Naive B cell (primary cell): ENCODE data around the gene ASB11. TPM values are rescaled to one million over a fixed set of nuclear protein-coding genes. Genes with fewer than 3 reads are reported as not detected.
A peak's percentile ranks its signal among the peaks of the same experiment; 100 is the strongest.

Source experiments
- ATAC-seq, 2 donors: fragments of 150-1000 bp; cut with Tn5 transposase; 2 replicates each; pipeline ENCODE4 v1.10.0; 2021; ENCODE audit warnings: low read depth in 2 of 2, mild to moderate bottlenecking in 2 of 2, moderate library complexity in 2 of 2
- DNase-seq: peaks from one replicate; pipeline ENCODE4 v3.0.0; 2022
- H3K27ac Mint-ChIP-seq, 6 donors: one replicate each; pipeline ENCODE4 v1.8.0; 2020 to 2022; ENCODE audit warnings: mild to moderate bottlenecking in 6 of 6, mixed read lengths in 6 of 6, moderate library complexity in 5 of 6, inconsistent platforms in 2 of 6
- H3K27me3 Mint-ChIP-seq, 3 donors: one replicate each; pipeline ENCODE4 v1.8.0; 2021 to 2022; ENCODE audit warnings: mixed read lengths in 3 of 3, mild to moderate bottlenecking in 1 of 3
- H3K36me3 Mint-ChIP-seq, 2 donors: one replicate each; pipeline ENCODE4 v1.8.0; 2020 to 2022; ENCODE audit warnings: mixed read lengths in 2 of 2, inconsistent platforms in 1 of 2, mild to moderate bottlenecking in 1 of 2
- H3K4me1 Mint-ChIP-seq, 3 donors: one replicate each; pipeline ENCODE4 v1.8.0; 2020 to 2022; ENCODE audit warnings: mixed read lengths in 3 of 3, inconsistent platforms in 1 of 3, mild to moderate bottlenecking in 1 of 3, moderate library complexity in 1 of 3
- H3K4me3 Mint-ChIP-seq, 8 donors: one replicate each; pipeline ENCODE4 v1.8.0; 2020 to 2022; ENCODE audit warnings: mild to moderate bottlenecking in 8 of 8, mixed read lengths in 8 of 8, moderate library complexity in 8 of 8, inconsistent platforms in 2 of 8
- H3K9me3 Mint-ChIP-seq, 7 donors: one replicate each; pipeline ENCODE4 v1.8.0; 2020 to 2022; ENCODE audit warnings: mixed read lengths in 7 of 7, mild to moderate bottlenecking in 5 of 7, inconsistent platforms in 2 of 7, moderate library complexity in 1 of 7
- polyA plus RNA-seq, 6 donors: library from polyadenylated mRNA; unstranded; fragments of 300-500 nt; fragmentation: Illumina TruSeq; gene quantifications; one replicate each; pipeline ENCODE4 v1.2.3, GENCODE V29; 2021; ENCODE audit warnings: low read depth in 6 of 6

Gene ASB11, protein sequence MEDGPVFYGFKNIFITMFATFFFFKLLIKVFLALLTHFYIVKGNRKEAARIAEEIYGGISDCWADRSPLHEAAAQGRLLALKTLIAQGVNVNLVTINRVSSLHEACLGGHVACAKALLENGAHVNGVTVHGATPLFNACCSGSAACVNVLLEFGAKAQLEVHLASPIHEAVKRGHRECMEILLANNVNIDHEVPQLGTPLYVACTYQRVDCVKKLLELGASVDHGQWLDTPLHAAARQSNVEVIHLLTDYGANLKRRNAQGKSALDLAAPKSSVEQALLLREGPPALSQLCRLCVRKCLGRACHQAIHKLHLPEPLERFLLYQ
- polyA plus RNA-seq, result not detected

GRCh38 chrX:15315509-15315908, at the start of gene ASB11:
Gene ASB11 (minus strand): TSS chrX:15315640. CDS start chrX:15315605, 35 bp downstream.
- Mint-ChIP-seq H3K9me3 (peaks cover 0 to 2% (median 0%) of the 10 kb centered on the region in 7 donors), H3K27ac (no peak within 1 kb of the TSS), H3K36me3 (no peaks in the 10 kb centered on the region), H3K4me3 (no peak within 1 kb of the TSS), H3K4me1 (no peaks in the 10 kb centered on the region), H3K27me3 (no peaks in the 10 kb centered on the region)
- ATAC-seq, result no peak
- DNase-seq, result no peak

- DNase-seq, result no peak
- peaks cover 7 to 37% (median 19%) of the 10 kb centered on the region in 3 donors for H3K27me3 Mint-ChIP-seq
- H3K27ac Mint-ChIP-seq, result no peak overlapping the region
- H3K9me3 Mint-ChIP-seq, result peaks cover 0 to 8% (median 4%) of the 10 kb centered on the region in 7 donors
- no peak overlapping the region for H3K4me3 Mint-ChIP-seq
- no peak for ATAC-seq
- no peaks in the 10 kb centered on the region for H3K36me3 Mint-ChIP-seq
- H3K4me1 Mint-ChIP-seq, result no peaks in the 10 kb centered on the region
Measured at GRCh38 chrX:15359701-15360100, 44.3 kb upstream of the ASB11 start.

DNA sequence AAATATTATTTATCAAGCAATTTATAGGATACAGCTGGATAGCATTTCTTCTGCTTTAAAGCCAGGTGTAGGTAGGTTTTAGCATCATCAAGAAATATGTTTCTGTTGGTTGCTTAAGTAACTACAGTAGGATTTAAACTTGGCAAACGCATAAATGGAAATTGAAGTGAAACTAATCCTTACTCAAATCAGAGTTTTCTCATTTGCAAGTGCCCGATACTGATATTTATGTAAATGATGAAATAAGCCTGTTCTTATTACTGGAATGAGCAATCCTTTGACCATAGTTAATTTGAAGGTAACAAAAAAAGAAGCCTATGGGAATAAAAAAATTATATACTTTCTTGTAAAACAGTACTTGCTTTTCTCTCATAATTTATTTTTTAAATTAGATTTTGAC, 43.1 kb upstream of the ASB11 start:
- no peaks in the 10 kb centered on the region for H3K4me1 Mint-ChIP-seq
- ATAC-seq (no peak), DNase-seq (no peak)
- peaks cover 7 to 28% (median 14%) of the 10 kb centered on the region in 3 donors for H3K27me3 Mint-ChIP-seq
- no peak overlapping the region for H3K4me3 Mint-ChIP-seq
- peaks cover 0 to 8% (median 4%) of the 10 kb centered on the region in 7 donors for H3K9me3 Mint-ChIP-seq
- H3K27ac Mint-ChIP-seq, result no peak overlapping the region
- H3K36me3 Mint-ChIP-seq, result no peaks in the 10 kb centered on the region

DNA sequence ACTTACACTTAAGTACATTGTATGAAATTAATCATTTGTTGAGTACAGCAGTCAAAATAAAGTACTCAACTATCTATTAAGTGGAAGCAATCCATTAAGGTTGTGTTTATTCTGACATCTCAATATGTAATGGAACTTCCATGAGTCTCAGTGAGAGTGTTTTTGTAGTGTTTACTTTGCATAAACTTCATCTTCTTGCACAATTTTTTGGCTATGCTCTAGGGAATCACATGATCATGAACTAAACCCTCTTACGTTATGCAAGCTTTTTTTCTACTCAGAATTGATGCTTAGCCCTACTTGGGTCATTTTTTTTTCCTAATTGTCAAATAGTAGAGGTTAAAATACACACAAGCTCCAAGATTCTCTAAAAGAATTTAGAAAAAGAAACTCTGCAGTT, 41.0 kb upstream of the ASB11 start:
- H3K27me3 Mint-ChIP-seq, result peaks cover 7 to 24% (median 14%) of the 10 kb centered on the region in 3 donors
- H3K4me3 Mint-ChIP-seq, result no peak overlapping the region
- H3K27ac Mint-ChIP-seq, result no peak overlapping the region
- ATAC-seq (no peak), DNase-seq (no peak)
- no peaks in the 10 kb centered on the region for H3K4me1 Mint-ChIP-seq
- peaks cover 0 to 8% (median 4%) of the 10 kb centered on the region in 7 donors for H3K9me3 Mint-ChIP-seq
- H3K36me3 Mint-ChIP-seq, result no peaks in the 10 kb centered on the region

GRCh38 chrX:15350329-15350996, 35.0 kb upstream of the ASB11 start:
- no peak overlapping the region for H3K4me3 Mint-ChIP-seq
- peak overlapping the region in 3 of 6 donors; percentile 4 to 96 (median 23) for H3K27ac Mint-ChIP-seq
- H3K9me3 Mint-ChIP-seq, result peaks cover 0 to under 1% (median 0%) of the 10 kb centered on the region in 7 donors

DNA sequence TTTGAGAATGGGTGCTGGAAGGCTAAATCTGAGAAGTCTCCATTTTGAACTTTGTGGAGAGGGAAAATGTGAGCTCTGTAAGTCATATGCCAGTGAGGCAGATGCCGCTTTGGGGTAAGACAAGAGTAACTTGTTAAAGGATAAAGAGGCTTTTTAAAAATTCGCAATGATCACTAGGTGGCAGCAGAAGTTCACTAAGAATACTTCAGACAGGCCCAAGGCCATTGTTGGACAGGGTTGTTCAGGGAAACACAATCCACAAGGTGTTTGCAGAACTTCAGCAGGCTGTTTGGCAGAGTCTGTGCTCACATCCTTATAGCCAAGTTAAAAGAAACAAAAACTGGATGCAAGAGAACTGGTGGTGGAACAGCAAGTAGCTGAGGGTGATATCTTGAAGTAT, 33.6 kb upstream of the ASB11 start:
- ATAC-seq, result peak; percentile 46 to 53
- H3K4me3 Mint-ChIP-seq, result no peak overlapping the region
- H3K27me3 Mint-ChIP-seq, result peaks cover 3 to 13% (median 4%) of the 10 kb centered on the region in 3 donors
- DNase-seq, result peak; percentile 14
- no peaks in the 10 kb centered on the region for H3K9me3 Mint-ChIP-seq
- H3K36me3 Mint-ChIP-seq, result no peaks in the 10 kb centered on the region
- no peaks in the 10 kb centered on the region for H3K4me1 Mint-ChIP-seq
- peak overlapping the region in 1 of 6 donors; percentile 28 for H3K27ac Mint-ChIP-seq

More at GRCh38 chrX:15350329-15350996, 35.0 kb upstream of the ASB11 start:
- DNase-seq (no peak), ATAC-seq (no peak)
- Mint-ChIP-seq H3K36me3 (no peaks in the 10 kb centered on the region), H3K27me3 (peaks cover 0 to 16% (median 0%) of the 10 kb centered on the region in 3 donors), H3K4me1 (no peaks in the 10 kb centered on the region)

- Mint-ChIP-seq H3K27me3 (peaks cover 8 to 21% (median 8%) of the 10 kb centered on the region in 3 donors), H3K36me3 (no peaks in the 10 kb centered on the region)
- ATAC-seq, result no peak
Measured at GRCh38 chrX:15345976-15346375, 30.5 kb upstream of the ASB11 start.

DNA sequence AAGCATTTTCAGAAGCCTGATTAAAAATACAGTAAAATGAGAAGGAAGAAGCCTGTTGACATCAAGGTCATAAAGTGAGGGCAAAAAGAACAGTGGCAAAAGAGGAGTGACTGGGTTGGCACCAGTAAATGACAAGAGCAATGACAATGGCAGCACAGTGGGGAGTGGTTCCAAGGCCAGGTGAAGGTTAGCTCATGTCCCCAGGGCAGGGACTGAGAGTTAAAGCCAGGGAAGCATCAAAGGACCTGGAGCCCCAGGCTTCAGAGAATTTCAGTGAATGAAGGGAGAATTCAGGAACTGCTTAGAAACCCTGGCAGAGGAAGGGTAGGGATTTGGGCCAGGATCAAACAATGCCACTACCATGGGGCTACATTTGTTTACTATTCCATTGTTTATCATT, 28.7 kb upstream of the ASB11 start:
- DNase-seq (no peak), ATAC-seq (no peak)
- Mint-ChIP-seq H3K27ac (peak overlapping the region in 1 of 6 donors; percentile 30), H3K27me3 (peaks cover 8 to 36% (median 14%) of the 10 kb centered on the region in 3 donors), H3K4me3 (no peak overlapping the region), H3K36me3 (no peaks in the 10 kb centered on the region), H3K9me3 (no peaks in the 10 kb centered on the region), H3K4me1 (no peaks in the 10 kb centered on the region)

More at GRCh38 chrX:15345976-15346375, 30.5 kb upstream of the ASB11 start:
- Mint-ChIP-seq H3K4me1 (no peaks in the 10 kb centered on the region), H3K9me3 (no peaks in the 10 kb centered on the region), H3K4me3 (no peak overlapping the region), H3K27ac (no peak overlapping the region)
- DNase-seq, result no peak

DNA sequence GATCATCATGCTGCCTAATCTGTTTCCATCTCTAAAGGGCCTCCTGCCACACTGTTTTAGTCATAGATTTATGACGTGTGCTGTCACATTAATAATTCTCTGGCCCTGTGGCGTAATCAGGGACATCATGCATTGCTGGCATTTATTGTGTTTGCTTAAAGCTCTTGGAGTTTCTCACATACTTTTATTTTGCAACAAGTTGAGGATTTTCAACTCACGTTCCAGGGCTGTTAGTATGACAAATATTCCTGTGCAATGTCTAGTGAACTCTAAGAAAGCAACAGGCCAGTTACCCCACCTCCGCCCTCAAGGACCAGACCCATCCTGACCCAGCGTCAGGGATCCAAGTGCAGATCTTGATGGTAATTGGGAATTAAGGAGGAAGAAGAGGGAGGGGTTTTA, 27.6 kb upstream of the ASB11 start:
- Mint-ChIP-seq H3K27me3 (peaks cover 11 to 40% (median 16%) of the 10 kb centered on the region in 3 donors), H3K4me1 (no peaks in the 10 kb centered on the region), H3K4me3 (no peak overlapping the region), H3K9me3 (no peaks in the 10 kb centered on the region), H3K36me3 (no peaks in the 10 kb centered on the region), H3K27ac (no peak overlapping the region)
- ATAC-seq (no peak), DNase-seq (no peak)

GRCh38 chrX:15340867-15341266, 25.4 kb upstream of the ASB11 start:
- peaks cover 0 to 4% (median 0%) of the 10 kb centered on the region in 3 donors for H3K4me1 Mint-ChIP-seq
- peak overlapping the region in 1 of 6 donors; percentile 16 for H3K27ac Mint-ChIP-seq
- peaks cover 21 to 44% (median 23%) of the 10 kb centered on the region in 3 donors for H3K27me3 Mint-ChIP-seq
- peak overlapping the region in 1 of 8 donors; percentile 10 for H3K4me3 Mint-ChIP-seq
- H3K9me3 Mint-ChIP-seq, result peaks cover 0 to 4% (median 0%) of the 10 kb centered on the region in 7 donors
- H3K36me3 Mint-ChIP-seq, result no peaks in the 10 kb centered on the region
- ATAC-seq (no peak), DNase-seq (no peak)

DNA sequence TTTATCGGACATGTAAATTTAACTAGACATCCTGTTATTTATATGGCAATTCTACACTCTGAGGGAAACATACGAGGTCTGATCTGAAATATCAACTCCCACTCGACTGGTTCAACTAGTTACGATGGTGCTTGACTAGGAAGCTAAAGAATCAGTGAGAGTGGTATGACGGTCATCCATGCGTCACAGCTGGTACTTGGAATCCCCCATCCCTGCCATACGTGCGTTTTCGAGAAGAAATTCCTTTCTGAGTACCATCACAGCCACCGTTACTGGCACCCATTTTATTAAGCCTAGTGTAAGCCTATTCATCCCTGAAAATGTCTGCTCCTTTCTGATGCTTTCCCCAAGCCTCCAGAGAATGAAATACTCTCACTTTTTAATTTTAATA, 20.6 kb upstream of the ASB11 start:
- peak overlapping the region; percentile 87 to 95 (median 92) for H3K4me3 Mint-ChIP-seq
- ATAC-seq, result peak; percentile 54 to 57
- no peaks in the 10 kb centered on the region for H3K36me3 Mint-ChIP-seq
- peak overlapping the region; percentile 95 to 99 (median 98) for H3K27ac Mint-ChIP-seq
- peaks cover 0 to 4% (median 0%) of the 10 kb centered on the region in 7 donors for H3K9me3 Mint-ChIP-seq
- H3K27me3 Mint-ChIP-seq, result peaks cover 13 to 33% (median 15%) of the 10 kb centered on the region in 3 donors
- DNase-seq, result peak; percentile 49
- H3K4me1 Mint-ChIP-seq, result peaks cover 0 to 11% (median 4%) of the 10 kb centered on the region in 3 donors

DNA sequence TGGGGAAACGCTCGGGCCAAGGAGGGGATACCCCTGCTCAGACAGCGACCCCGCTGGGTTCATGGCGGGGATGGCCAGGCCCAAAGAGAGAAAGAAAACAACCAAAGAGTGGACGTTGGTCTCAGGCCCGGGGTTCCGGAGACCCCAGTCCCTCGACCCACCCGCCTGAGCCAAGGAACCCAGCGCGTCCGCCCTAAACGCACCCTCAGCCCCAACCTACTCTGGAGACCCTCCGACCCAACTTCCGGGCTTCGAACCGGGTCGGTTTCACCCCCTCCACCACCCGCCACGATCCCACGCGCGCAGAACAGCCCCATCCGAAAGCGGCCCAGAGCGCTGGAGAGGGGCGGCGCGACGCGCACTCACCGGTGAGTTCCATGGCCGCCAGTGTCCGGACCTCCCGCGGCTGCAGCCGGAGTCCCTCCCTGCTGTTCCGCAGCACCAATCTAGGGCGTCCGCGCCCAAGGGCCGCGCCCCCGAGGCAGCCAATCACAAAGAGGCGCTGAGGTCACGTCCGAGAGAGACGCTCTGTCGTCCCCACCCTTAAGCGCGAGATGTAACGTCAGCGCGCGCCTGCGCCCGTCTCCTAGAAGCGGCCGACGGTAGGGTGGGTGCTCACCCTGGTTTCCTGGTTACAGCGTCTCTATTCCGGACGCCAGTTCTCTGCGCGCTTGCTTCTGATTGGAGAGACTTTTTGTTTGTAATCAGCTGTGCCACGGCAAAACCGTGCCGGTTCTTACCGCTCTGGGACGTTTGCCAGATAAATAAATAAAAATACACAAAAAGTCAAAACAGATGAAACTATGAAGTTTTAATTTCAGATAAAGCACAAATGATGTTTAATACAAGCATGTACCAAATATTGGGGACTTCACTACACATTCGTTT, 19.9 kb upstream of the ASB11 start, which contains the start of gene PIGA:
TSS of gene PIGA (minus strand) at position 389 of the 888 bp plus-strand sequence. CDS start 3,593 bp downstream, outside the sequence.
- H3K9me3 Mint-ChIP-seq, result peaks cover 0 to 4% (median 0%) of the 10 kb centered on the region in 7 donors
- peak within 1 kb of the TSS; percentile 95 to 99 (median 98) for H3K27ac Mint-ChIP-seq
- peak; percentile 91 for DNase-seq
- peak within 1 kb of the TSS; percentile 87 to 95 (median 92) for H3K4me3 Mint-ChIP-seq
- H3K4me1 Mint-ChIP-seq, result peaks cover 0 to 11% (median 4%) of the 10 kb centered on the region in 3 donors
- H3K36me3 Mint-ChIP-seq, result no peaks in the 10 kb centered on the region
- ATAC-seq, result peak; percentile 86 to 88
- peaks cover 8 to 26% (median 15%) of the 10 kb centered on the region in 3 donors for H3K27me3 Mint-ChIP-seq

DNA sequence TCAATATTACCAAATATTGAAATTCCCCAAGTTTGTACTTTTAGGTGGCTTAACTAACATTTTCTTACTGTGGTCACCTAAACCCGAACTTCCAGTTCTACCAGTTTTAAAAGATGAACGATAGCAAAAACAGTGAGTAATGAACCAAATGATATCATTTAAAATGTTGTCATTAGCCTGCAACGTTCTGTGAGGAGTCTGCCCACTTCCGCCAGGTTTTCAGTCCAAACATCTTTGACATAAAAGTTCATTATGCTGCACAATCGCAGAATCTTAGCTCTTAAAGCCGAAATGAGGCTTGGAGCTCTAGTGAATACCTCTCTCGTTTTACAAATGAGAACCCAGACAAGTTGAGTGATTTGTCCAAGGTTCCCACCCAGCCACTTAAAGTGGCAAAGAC, 19.1 kb upstream of the ASB11 start:
- DNase-seq, result no peak
- peaks cover 0 to 11% (median 4%) of the 10 kb centered on the region in 3 donors for H3K4me1 Mint-ChIP-seq
- peak overlapping the region; percentile 87 to 95 (median 92) for H3K4me3 Mint-ChIP-seq
- peaks cover 8 to 21% (median 15%) of the 10 kb centered on the region in 3 donors for H3K27me3 Mint-ChIP-seq
- ATAC-seq, result no peak
- H3K36me3 Mint-ChIP-seq, result no peaks in the 10 kb centered on the region
- peaks cover 0 to 4% (median 0%) of the 10 kb centered on the region in 7 donors for H3K9me3 Mint-ChIP-seq
- H3K27ac Mint-ChIP-seq, result peak overlapping the region; percentile 94 to 99 (median 98)
